H9 (cell line): ENCODE results near the gene GALC. TPM values are rescaled to one million over a fixed set of nuclear protein-coding genes. Genes with fewer than 3 reads are reported as not detected.

Experiments
- DNase-seq: peaks from one replicate; pipeline ENCODE4 v3.0.0-alpha.2; 2017
- H2AFZ ChIP-seq: one replicate; pipeline ENCODE4 v1.6.1; 2013; ENCODE audit warnings: mild to moderate bottlenecking, low read length, control low read depth, moderate library complexity
- H2AK5ac ChIP-seq: 2 replicates; pipeline ENCODE4 v1.6.1; 2013; ENCODE audit warnings: low read length, control low read depth, mixed read lengths; ENCODE audit not compliant: insufficient read length
- H2BK120ac ChIP-seq: one replicate; pipeline ENCODE4 v1.6.1; 2013; ENCODE audit warnings: low read depth, mild to moderate bottlenecking, low read length, control low read depth, inconsistent platforms; ENCODE audit not compliant: poor library complexity, severe bottlenecking
- H2BK12ac ChIP-seq: 2 replicates; pipeline ENCODE4 v1.6.1; 2013; ENCODE audit warnings: low read length, control low read depth, mixed read lengths, low read depth; ENCODE audit not compliant: insufficient read length
- H2BK15ac ChIP-seq: 2 replicates; pipeline ENCODE4 v1.6.1; 2013; ENCODE audit warnings: low read depth, low read length, control low read depth
- H2BK20ac ChIP-seq: one replicate; pipeline ENCODE4 v1.6.1; 2013; ENCODE audit warnings: low read depth, mild to moderate bottlenecking, low read length, control low read depth, inconsistent platforms; ENCODE audit not compliant: poor library complexity, severe bottlenecking
- H2BK5ac ChIP-seq: 2 replicates; pipeline ENCODE4 v1.6.1; 2013; ENCODE audit warnings: low read length, control low read depth, mixed read lengths; ENCODE audit not compliant: insufficient read length
- H3K14ac ChIP-seq: 2 replicates; pipeline ENCODE4 v1.6.1; 2013; ENCODE audit warnings: low read length, control low read depth; ENCODE audit not compliant: insufficient read depth
- H3K18ac ChIP-seq: 2 replicates; pipeline ENCODE4 v1.6.1; 2013; ENCODE audit warnings: low read depth, mild to moderate bottlenecking, mixed read lengths, low read length, control low read depth; ENCODE audit not compliant: insufficient read length
- H3K23ac ChIP-seq: 2 replicates; pipeline ENCODE4 v1.6.1; 2013; ENCODE audit warnings: low read length, control low read depth, mixed read lengths, low read depth; ENCODE audit not compliant: insufficient read length
- H3K23me2 ChIP-seq: 2 replicates; pipeline ENCODE4 v1.6.1; 2013; ENCODE audit warnings: low read depth, mild to moderate bottlenecking, mixed read lengths, low read length, control low read depth; ENCODE audit not compliant: insufficient read length, poor library complexity, severe bottlenecking
- H3K27ac ChIP-seq: 2 replicates; pipeline ENCODE4 v1.5.1; 2013; ENCODE audit warnings: low read length, control low read depth, mixed read lengths, low read depth; ENCODE audit not compliant: insufficient read length
- H3K27me3 ChIP-seq: 2 replicates; pipeline ENCODE4 v1.6.1; 2013; ENCODE audit warnings: low read length, control low read depth, inconsistent platforms; ENCODE audit not compliant: insufficient read depth
- H3K4ac ChIP-seq: 2 replicates; pipeline ENCODE4 v1.6.1; 2013; ENCODE audit warnings: low read depth, mild to moderate bottlenecking, control low read depth, inconsistent platforms, low read length, moderate library complexity
- H3K4me1 ChIP-seq: 2 replicates; pipeline ENCODE4 v1.6.1; 2013; ENCODE audit warnings: low read length, control low read depth, inconsistent platforms; ENCODE audit not compliant: insufficient read depth
- H3K4me2 ChIP-seq: 2 replicates; pipeline ENCODE4 v1.6.1; 2013; ENCODE audit warnings: low read length, control low read depth, mixed read lengths; ENCODE audit not compliant: insufficient read length, insufficient read depth
- H3K56ac ChIP-seq: 2 replicates; pipeline ENCODE4 v1.6.1; 2013; ENCODE audit warnings: low read depth, mild to moderate bottlenecking, mixed read lengths, low read length, control low read depth; ENCODE audit not compliant: insufficient read length
- H3K79me1 ChIP-seq: 2 replicates; pipeline ENCODE4 v1.6.1; 2013; ENCODE audit warnings: low read depth, mild to moderate bottlenecking, moderate library complexity, low read length, control low read depth, inconsistent platforms; ENCODE audit not compliant: insufficient read depth, poor library complexity, severe bottlenecking
- H3K79me2 ChIP-seq: 2 replicates; pipeline ENCODE4 v1.6.1; 2013; ENCODE audit warnings: low read length, control low read depth, inconsistent platforms; ENCODE audit not compliant: insufficient read depth
- H3K9ac ChIP-seq: 2 replicates; pipeline ENCODE4 v1.6.1; 2013; ENCODE audit warnings: low read length, control low read depth, mixed read lengths; ENCODE audit not compliant: insufficient read length; ENCODE audit errors: extremely low read depth
- H3K9me3 ChIP-seq: one replicate; pipeline ENCODE4 v1.6.1; 2013; ENCODE audit warnings: low read depth, low read length, inconsistent platforms; ENCODE audit not compliant: control insufficient read depth
- H3T11ph ChIP-seq: one replicate; pipeline ENCODE4 v1.6.1; 2013; ENCODE audit warnings: mild to moderate bottlenecking, low read length, control low read depth, inconsistent platforms
- H4K20me1 ChIP-seq: one replicate; pipeline ENCODE4 v1.6.1; 2013; ENCODE audit not compliant: control insufficient read depth, insufficient read length, insufficient read depth
- H4K5ac ChIP-seq: 2 replicates; pipeline ENCODE4 v1.6.1; 2013; ENCODE audit warnings: low read depth, mild to moderate bottlenecking, mixed read lengths, low read length, control low read depth; ENCODE audit not compliant: insufficient read length
- H4K8ac ChIP-seq: replicated peaks from 2 replicates; pipeline ENCODE4 v1.6.1; 2013; ENCODE audit warnings: low read length, control low read depth, mixed read lengths, low read depth; ENCODE audit not compliant: insufficient read length
- H4K91ac ChIP-seq: 2 replicates; pipeline ENCODE4 v1.6.1; 2013; ENCODE audit warnings: low read depth, mild to moderate bottlenecking, moderate library complexity, mixed read lengths, low read length, control low read depth; ENCODE audit not compliant: insufficient read length
- H3K27ac Mint-ChIP-seq, 3 experiments: 2 replicates in 2 of 3; 3 replicates in 1 of 3; pipeline ENCODE4 v1.8.0; 2020 to 2021; ENCODE audit warnings: mixed read lengths in 3 of 3, mild to moderate bottlenecking in 1 of 3, moderate library complexity in 1 of 3
- H3K27me3 Mint-ChIP-seq: 2 replicates; pipeline ENCODE4 v1.8.0; 2021; ENCODE audit warnings: low read depth, mild to moderate bottlenecking, moderate library complexity, mixed read lengths
- H3K36me3 Mint-ChIP-seq, 3 experiments: 2 replicates in 2 of 3; 3 replicates in 1 of 3; pipeline ENCODE4 v1.8.0; 2020 to 2021; ENCODE audit warnings: low read depth in 3 of 3, mixed read lengths in 3 of 3; ENCODE audit not compliant: insufficient read depth in 1 of 3
- H3K4me1 Mint-ChIP-seq, 2 experiments: 2 replicates each; pipeline ENCODE4 v1.8.0; 2020; ENCODE audit warnings: mixed read lengths in 2 of 2
- H3K4me3 Mint-ChIP-seq, 2 experiments: 2 replicates in 1 of 2; 3 replicates in 1 of 2; pipeline ENCODE4 v1.8.0; 2020 to 2021; ENCODE audit warnings: mild to moderate bottlenecking in 2 of 2, mixed read lengths in 2 of 2, moderate library complexity in 1 of 2
- H3K9me3 Mint-ChIP-seq, 2 experiments: 2 replicates in 1 of 2; 3 replicates in 1 of 2; pipeline ENCODE4 v1.8.0; 2020; ENCODE audit warnings: mild to moderate bottlenecking in 2 of 2, mixed read lengths in 2 of 2, moderate library complexity in 1 of 2
- WGBS: extraction: QIAGEN DNeasy Blood & Tissue Kit; methylation state at CpG from one replicate; pipeline ENCODE4 v1.1.7; 2013; ENCODE audit warnings: missing lambda C conversion rate, low lambda C conversion rate, mixed read lengths; ENCODE audit not compliant: insufficient read length; ENCODE audit errors: extremely low coverage; 5-methylcytosine and 5-hydroxymethylcytosine counted together
- total RNA-seq: library from RNA; stranded (reverse); gene quantifications from 2 replicates; pipeline ENCODE4 v1.2.1, GENCODE V29; 2021
- TF ChIP-seq, protein P1 (sequence below): fragments of 200-600 bp; sonication (generic); conservative IDR thresholded peaks from 3 replicates; pipeline ENCODE4 v1.8.0; 2021; ENCODE audit warnings: antibody characterized with exemption, mild to moderate bottlenecking

Gene GALC
- total RNA-seq, 1 experiment from 2014 or later, result 12.4 TPM

DNA sequence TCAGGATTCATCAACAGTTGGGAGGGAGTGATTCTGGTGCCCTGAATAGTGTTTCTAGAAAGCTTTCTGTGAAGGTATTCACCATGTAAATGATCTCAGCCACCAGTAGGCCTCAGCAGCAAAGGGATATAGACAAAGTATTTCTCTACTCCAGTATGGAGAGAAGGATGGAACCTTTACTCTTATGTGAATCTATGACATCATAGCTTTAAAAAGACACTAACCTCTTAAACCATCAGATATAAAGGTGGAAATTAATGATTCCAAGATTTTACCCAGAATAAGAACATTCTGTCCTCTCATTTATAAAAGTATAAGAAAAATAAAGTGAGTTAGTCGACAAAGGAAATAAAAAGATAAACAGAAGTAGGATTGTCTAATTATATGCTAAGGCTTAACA lies 16.5 kb upstream of the GALC start:
- Histone ChIP-seq H3K4me2 (no peak overlapping the region), H3K9ac (no peak overlapping the region), H4K5ac (no peak overlapping the region), H2BK20ac (no peak overlapping the region), H4K91ac (no peak overlapping the region), H2BK5ac (no peak overlapping the region), H3K56ac (no peak overlapping the region), H2BK12ac (no peak overlapping the region), H3K79me2 (no peaks in the 10 kb centered on the region), H3K9me3 (no peaks in the 10 kb centered on the region), H4K20me1 (no peaks in the 10 kb centered on the region), H3K4ac (no peak overlapping the region), H3K79me1 (no peaks in the 10 kb centered on the region), H3K27ac (no peak overlapping the region), H3K23ac (no peak overlapping the region), H2AK5ac (no peak overlapping the region), H3K27me3 (no peaks in the 10 kb centered on the region), H4K8ac (no peak overlapping the region), H3K23me2 (no peaks in the 10 kb centered on the region), H3K4me1 (no peaks in the 10 kb centered on the region), H2BK120ac (no peak overlapping the region), H3K14ac (no peak overlapping the region), H3T11ph (no peak overlapping the region), H3K18ac (no peak overlapping the region), H2AFZ (no peak overlapping the region), H2BK15ac (no peak overlapping the region)
- DNase-seq, result no peak
- Mint-ChIP-seq H3K9me3 (no peaks in the 10 kb centered on the region), H3K36me3 (no peaks in the 10 kb centered on the region), H3K27ac (no peak overlapping the region), H3K4me1 (no peaks in the 10 kb centered on the region), H3K4me3 (no peak overlapping the region), H3K27me3 (no peaks in the 10 kb centered on the region)
- no CpG with 5 or more reads among the region's 1 CpG for WGBS
- TF ChIP-seq, protein P1, sequence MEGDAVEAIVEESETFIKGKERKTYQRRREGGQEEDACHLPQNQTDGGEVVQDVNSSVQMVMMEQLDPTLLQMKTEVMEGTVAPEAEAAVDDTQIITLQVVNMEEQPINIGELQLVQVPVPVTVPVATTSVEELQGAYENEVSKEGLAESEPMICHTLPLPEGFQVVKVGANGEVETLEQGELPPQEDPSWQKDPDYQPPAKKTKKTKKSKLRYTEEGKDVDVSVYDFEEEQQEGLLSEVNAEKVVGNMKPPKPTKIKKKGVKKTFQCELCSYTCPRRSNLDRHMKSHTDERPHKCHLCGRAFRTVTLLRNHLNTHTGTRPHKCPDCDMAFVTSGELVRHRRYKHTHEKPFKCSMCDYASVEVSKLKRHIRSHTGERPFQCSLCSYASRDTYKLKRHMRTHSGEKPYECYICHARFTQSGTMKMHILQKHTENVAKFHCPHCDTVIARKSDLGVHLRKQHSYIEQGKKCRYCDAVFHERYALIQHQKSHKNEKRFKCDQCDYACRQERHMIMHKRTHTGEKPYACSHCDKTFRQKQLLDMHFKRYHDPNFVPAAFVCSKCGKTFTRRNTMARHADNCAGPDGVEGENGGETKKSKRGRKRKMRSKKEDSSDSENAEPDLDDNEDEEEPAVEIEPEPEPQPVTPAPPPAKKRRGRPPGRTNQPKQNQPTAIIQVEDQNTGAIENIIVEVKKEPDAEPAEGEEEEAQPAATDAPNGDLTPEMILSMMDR, result no peak
